A549 treated with dexamethasone at 1 μM for 4 hours (cell line): ENCODE results near the gene LRRN2. TPM values are rescaled to one million over a fixed set of nuclear protein-coding genes. Genes with fewer than 3 reads are reported as not detected.

Source experiments
- total RNA-seq: library from RNA; stranded (reverse); fragments of 200-300 nt; extraction: Qiagen RNA extraction; gene quantifications from 5 replicates; pipeline ENCODE4 v1.2.3, GENCODE V29; 2022

LRRN2 gene
- 9.6 to 13.7 TPM (median 11.8 TPM) in 5 replicates for total RNA-seq

GRCh38 chr1:204685236-204686006 is at the start of gene LRRN2:
TSS of gene LRRN2 (minus strand) at chr1:204685738. CDS start at chr1:204619992, 65,746 bp downstream.

Other genes with a start within 250 kb of the LRRN2 start
- gene PIK3C2B, start 190.9 kb downstream of the LRRN2 start, total RNA-seq = 5.0 to 9.8 TPM (median 9.1 TPM) in 5 replicates
- gene MDM4, start 169.3 kb downstream of the LRRN2 start, total RNA-seq = 5.0 to 6.7 TPM (median 5.2 TPM) in 5 replicates
- gene NFASC, start 185.1 kb upstream of the LRRN2 start, total RNA-seq = 0.70 to 1.3 TPM (median 1.1 TPM) in 5 replicates